Activated CD8-positive, alpha-beta memory T cell treated with anti-CD3 and anti-CD28 coated beads, Interleukin-2, amount 50 U/mL, for 24 hours (primary cell): ENCODE results near the gene SYT5.
"Not testable (repeated sequence)": the region's sequence is repeated elsewhere in the genome, so short reads cannot be mapped to it uniquely, and the experiment has no call there.

Experiments
- DNase-seq: peaks from one replicate; pipeline ENCODE4 v3.0.0-alpha.2; 2020; ENCODE audit errors: extremely low read depth

Gene SYT5

DNA sequence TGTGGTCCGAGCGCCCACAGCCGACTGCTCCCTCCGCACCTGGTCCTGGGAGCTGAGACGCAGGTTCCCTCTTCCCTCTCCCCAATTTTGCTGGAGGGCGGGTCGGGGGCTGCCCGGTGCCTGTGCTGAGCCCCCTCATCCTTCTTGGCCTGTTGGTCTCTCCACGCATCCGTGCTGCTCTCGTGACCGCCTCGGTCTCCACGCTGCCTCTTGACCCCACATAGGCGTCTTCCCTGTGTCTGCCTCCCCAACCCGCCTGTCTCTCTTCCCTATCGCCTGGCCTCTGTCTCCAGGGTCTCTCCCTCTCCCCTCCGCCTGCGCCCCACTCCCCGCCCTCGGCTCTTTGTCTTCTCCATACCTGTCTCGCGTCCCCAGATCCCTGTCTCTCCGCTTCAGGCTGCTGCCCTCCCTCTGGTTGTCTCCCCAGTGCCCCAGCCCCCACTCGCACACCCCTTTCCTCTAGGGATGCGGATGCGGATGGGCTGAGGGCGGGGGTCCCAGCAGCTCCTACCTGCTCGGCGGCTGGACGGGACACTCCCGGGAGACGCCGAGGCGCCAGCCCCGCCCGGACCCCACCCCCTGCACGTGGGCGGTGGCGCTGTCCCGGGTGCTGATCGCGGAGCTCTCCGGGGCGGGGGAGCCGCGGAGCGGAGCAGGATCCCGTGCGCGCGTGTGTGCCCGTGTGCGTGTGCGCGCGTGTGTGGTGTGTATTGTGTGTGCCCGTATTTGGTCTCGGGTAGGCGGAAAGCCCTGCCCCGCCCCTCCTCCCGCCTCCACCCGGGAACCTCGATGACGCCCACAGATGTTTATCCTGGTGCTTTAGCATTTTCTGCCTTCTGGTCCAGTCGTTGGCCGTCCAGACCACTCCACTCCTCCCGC lies at the start of gene SYT5:
SYT5 (minus strand) TSS at position 684 of the 879 bp plus-strand sequence. CDS start 1,248 bp downstream, outside the sequence.
- no peak for DNase-seq

DNA sequence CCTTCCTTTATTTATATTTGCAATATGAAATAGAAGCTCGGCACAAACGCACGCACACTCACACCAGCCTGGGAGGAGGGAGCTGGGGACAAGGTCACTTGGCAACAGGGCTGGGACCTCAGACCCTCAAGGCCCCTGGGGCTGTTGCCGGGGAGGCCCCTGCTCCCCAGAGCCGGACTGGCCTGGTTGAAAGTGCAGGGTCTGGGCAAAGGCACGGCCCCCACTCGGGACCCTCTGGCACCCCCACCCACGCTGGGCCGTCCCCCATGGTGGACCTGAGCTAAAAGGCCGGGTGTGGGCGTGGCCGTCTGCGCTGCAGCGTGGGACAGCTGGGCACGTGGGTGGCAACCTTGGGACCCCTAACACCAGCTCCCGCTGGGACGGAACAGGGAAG lies 49.7 kb upstream of the SYT5 start:
- DNase-seq, result no peak

DNA sequence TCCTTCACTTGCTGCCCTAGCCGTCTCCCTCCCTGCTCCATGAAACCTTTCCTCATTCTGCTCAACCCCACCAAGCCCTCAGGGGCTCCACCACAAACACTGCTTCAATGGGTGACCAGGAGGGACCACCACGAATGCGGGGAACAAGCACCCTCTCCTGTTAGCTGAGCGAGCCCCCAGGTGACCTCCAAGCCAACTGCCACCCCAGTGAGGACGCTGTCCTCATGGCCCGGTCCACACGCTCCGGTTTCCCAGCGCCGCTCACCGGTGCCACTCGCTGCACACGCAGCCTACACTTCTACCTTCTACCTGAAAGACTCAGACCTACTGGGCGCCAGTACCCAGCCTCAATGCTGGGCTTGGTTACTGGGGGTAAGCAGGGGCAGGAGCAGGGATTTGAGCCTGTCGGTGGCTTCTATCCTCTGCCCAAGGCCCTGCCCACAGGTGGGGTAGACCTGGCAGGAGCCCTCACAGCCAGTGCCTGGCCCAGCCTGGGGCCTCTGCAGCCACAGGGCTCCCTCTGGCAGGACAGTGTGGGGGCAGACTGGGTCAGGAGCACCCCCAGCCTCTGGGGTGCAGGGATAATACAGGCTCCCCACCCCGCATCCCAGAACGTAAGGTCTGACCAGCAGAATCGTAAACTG lies 49.2 kb upstream of the SYT5 start:
- no peak for DNase-seq

DNA sequence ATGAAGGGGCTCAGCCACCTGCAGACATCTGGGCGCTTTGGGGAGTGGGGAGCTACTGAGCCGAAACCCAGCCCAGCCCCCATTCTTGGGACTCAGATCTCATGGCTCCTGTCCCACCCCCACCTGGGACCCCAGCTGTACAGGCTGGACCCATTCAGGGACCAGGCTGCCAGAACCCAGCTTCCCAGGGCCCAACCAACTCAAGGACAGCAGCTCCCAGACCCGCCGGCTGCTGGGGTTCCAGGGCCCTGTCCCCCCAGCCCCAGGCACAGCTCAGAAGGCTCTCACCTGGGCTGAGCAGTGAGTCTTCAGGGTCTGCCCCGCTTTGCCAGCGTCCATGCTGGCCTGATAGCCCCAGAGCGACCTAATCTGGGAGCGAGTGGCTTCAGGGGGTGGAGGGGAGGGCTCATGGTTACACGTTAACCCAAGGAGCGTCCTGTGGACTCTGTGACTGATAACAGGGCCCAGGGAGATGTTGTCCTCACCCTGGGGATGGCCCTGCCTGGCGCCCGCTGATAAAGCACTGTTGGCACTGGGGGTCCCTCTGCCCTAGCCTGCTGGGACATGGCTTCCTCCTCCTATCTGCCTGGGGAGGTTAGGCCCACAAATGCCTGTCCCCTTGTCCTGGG lies 48.4 kb upstream of the SYT5 start, which contains the start of gene TMEM86B:
TMEM86B (minus strand) TSS at position 361 of the 629 bp plus-strand sequence; CDS start at position 339, 22 bp downstream.
- no peak for DNase-seq

DNA sequence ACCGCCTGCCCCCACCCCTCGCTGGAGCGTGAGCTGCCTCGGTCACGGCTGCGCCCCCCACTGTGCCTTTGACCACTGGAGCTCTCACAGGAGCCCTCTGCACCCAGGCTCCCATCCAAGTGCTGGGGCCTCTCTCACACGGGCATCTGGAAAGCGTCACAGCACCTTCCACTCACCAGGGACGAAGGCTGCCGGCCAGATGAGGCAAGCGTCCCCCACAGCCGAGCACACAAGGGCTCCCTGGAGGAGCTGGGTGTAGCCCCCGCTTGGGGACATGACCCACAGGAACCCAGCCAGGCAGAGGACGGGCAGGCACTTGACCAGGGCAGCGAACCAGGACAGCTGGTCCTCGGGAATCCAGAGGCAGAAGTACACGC lies 47.9 kb upstream of the SYT5 start:
- no peak for DNase-seq

DNA sequence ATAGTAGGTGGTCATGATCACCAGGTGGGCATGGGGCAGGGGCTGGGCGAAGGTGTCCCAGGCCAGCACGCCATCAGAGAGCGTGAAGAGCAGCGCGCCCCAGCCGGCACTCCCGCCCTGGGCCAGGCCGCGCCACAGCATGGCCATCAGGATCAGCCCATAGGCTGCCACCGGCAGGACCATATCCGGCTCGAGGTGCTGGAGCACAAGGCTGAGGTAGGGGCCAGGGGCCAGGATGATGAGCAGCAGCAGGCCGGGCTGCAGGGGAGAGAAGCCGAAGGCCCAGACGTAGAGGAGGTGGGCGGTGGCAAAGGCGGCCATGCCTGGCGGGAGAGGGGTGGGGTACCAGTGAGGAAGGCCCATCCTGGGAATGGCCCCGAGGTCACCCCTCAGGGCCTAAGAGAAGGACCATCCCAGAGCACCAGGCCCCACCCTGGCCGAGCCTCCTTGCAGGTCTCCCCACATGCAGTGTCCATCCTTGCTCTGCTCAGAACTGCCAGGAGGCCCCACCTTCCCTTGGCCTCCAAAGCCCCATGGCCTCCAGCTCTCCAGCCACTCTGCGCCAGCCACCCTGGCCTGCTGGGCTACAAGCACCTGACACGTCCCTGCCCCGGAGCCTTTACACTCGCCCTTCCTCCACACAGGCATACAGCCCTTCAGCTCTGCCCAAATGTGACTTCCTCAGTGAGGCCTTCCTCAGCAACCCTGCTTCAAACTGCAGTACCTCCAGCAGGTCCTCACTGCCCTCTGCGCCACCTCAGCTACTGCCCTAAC lies 47.3 kb upstream of the SYT5 start:
- no peak for DNase-seq

DNA sequence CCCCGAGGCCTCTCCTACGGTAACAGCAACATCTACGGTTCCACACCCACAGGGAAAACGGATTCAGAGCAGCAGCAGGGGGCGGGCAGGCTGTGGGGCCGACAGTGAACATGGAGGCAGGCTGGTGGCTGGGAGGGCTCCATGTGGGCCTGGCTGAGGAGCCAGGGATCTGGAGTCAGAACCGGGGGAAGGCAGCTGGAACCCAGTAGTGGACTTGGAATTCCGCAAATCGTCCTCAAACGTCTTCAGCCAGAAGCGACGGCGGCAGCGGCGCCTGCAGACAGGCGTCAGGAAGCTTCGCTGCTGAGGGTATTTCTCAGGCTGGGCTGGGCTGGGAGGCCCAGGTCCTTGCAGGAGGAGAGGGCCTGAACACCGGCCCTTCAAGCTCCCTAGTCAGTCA lies 46.7 kb upstream of the SYT5 start:
- DNase-seq, result no peak

DNA sequence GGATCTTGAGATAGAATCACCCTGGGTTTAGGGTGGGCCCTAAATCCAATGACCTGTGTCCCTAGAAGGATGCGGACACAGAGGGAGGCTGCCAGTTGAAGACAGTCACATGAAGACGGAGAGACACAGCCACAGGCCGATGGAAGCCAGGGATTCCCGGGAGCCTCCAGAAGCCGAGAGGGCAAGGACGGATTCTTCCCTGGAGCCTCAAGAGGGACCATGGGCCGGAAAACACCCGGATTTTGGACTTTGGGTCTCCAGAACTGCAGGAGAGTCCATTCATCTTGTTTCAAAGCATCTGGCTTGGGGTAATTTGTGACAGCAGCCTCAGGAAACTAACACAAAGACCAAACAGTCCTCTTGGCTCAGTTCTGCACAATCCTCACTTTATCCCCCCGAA lies 46.2 kb upstream of the SYT5 start:
- DNase-seq, result no peak

DNA sequence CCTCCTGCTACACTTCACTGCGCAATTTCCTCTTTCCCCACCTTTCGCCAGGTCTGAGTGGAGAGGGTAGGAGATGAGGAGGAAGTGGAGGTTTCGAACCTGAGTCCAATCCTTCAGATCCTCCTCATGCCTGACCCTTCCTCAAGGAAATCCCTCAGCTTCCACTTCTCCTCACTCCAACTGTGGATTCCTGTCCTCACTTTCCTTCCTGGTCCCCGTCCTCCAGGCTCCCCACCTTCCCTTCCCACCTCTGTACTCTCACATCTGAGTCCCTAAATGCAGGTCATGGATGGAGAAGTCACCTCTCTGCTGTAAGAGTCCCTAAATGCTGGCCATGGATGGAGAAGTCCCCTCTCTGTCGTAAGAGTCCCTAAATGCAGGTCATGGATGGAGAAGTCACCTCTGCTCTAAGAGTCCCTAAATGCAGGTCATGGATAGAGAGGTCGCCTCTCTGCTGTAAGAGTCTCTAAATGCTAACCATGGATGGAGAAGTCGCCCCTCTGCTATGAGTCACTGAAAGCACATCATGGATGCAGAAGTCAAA lies 45.4 kb upstream of the SYT5 start:
- DNase-seq, result no peak

DNA sequence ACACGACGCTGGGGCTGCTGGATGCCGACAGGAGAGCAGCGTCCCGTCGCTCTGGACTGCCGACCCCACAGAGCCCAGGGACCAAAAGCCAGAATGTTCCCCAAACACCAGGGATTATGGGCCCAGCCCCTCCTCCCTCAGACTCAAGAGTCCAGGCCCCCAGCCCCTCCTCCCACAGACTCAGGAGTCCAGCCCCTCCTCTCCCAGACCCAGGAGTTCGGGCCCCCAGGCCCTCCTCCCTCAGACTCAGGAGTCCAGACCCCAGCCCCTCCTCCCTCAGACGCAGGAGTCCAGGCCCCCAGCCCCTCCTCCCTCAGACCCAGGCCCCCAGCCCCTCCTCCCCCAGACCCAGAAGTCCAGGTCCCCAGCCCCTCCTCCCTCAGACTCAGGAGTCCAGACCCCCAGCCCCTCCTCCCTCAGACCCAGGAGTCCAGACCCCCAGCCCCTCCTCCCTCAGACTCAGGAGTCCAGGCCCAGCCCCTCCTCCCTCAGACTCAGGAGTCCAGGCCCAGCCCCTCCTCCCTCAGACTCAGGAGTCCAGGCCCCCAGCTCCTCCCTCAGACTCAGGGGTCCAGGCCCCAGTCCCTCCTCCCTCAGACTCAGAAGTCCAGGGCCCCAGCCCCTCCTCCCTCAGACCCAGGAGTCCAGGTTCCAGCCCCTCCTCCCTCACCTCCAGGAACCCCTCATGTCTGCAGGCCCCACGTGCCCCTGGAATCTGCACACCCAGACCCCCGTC lies 44.8 kb upstream of the SYT5 start:
- DNase-seq, result not testable (repeated sequence)

DNA sequence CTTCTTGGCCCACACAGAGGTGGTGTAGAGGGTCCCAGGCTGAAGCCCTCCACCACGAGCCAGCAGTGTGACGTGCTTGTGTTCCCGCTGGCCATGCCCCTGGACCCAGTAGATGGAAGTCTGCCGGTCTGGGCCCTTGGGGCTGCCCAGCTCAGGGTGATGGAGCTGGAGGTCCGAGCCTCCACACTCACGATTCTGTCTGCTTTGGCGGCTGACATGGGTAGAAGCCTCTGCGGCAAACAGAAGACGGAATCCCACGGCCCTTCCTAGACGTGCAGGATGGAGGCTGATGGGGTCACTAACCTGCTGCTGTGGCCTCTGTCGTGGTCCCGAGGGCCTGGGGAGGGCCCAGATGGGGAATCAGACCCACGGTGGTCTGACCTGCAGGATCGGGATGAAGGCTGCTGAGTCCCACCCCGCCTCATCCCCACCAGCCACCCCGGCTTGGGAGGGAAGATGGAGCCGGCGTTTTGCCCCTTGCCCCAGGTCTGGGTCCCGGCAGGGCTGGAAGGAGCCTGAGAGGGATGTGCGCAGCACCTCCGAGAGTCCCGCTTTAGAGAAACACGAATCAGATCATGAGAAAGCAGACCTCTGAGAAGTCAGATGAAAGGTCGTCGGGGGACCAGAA lies 44.1 kb upstream of the SYT5 start:
- no peak for DNase-seq

DNA sequence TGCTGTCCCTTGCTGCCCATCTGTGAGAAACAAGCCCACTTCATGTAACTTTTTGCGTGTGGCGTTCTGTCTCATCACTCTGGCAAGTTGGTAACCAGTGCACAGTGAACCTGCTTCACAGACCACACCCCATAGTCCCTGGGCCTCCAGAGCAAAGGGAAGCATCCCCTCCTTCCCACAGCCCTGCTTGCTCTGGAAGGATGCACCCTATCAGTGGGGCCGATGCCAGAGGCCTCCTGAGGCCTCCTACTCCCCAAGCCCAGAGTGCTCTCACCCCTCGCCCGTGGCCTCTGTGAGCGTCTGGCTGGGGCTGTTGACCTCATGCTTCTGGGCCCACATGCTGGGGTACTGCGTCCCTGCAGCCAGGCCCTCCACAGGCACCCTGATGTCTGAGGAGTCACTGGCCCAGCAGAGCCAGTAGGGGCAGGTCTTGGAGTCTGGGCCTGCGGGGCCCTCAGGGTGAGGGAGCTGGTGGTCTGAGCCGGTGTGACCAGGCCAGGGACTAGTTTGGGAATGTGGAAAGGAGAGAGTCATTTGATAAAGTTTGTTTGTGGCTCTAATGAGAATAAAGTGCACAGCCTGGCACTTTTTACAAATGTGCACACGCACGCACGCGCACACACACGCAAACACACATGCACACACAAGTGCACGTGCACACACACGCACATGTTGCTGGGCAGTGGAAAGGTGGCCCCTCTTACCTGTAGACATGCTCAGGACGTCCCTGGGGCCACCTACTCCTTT lies 43.4 kb upstream of the SYT5 start:
- no peak for DNase-seq

DNA sequence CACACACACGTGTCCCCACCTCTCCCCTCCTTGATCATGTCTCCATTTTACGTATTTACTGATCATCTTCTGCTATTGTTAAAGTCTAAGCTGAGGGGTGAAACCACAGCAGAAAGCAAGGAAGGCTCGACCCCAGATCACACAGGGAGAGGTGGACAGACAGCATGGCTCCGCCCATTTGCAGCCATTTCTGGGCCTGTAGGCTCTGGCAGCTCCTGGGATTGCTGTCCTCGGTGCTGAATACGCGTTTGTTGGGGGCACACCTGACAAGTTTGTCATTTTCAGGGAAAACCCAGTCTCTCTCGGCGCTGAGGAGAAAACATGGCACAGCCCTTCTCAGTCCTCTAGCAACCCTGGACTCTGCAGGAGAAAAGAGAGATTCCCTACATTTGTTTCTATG lies 40.4 kb upstream of the SYT5 start:
- no peak for DNase-seq

DNA sequence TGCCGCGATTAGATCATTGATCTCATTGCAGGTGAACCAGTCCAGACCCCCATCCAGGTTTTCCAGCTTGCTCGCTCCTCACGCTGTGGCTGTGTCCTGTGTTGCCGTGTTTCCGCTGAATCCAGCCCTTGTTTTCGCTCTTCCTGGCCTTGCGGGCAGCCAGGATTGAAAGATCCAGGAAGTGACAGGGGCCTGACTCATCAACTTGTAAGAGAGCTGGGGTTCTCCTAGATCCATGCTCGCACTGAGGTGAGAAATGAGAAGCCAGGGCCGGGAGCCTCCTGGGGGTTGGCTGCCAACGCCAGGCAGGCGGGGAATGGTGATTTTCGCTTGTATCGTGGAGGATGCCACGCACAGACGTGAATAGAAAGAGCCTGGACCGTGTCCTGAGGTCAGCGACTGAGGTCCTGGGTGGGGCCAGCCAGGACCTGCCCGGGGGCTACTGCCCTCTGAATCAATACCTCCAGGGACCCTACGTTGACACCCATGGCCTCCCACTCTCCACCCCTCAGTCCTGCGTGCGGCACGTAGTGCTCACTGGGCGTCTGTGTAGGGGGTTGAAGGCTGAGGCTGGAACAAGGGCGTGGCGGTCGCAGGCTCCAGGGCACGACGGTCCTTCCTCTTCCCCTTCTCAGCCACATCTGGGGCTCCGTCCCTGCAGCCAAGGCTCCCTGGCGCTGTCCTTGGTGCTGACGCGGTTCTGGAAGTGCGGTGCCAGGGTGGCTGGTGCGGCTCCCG lies 36.5 kb upstream of the SYT5 start:
- DNase-seq, result no peak

DNA sequence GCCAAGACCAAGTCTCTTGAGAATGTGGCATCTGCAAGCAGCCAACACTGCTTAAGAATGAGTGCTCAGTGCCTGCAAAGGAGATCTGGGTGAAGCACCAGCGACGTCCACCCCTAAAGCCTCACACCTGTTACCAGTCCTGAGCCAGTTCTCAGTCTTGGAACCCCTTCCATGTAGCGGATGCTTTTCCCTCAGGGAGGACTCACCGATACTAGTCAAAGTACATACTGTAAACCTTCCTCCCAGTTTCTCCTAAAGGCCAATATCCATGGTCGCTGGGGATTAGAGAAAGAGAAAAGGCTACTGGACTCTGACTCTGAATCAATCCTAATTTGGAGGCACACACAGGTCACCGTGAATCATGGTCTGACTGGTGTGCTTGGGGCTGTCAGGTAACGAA lies 33.5 kb upstream of the SYT5 start:
- no peak for DNase-seq

DNA sequence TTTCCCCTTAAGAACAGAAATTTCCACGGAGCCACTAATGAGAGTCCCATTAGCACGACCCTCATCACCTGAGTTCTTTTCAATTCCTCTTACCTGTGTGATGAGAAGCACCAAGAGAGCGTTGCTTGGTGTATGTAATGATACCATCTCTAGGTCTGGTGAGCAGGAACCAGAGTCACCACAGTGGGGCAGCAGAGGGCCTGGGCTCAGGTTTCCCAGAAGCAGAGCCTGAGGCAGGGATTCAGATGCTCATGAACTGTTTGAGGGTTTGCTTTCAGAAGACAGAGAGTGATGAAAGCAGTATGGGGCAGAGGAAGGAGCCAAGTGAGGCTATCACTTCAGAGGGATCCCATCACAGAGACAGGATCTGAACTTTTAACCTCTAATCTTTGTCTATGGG lies 32.4 kb upstream of the SYT5 start:
- no peak for DNase-seq

DNA sequence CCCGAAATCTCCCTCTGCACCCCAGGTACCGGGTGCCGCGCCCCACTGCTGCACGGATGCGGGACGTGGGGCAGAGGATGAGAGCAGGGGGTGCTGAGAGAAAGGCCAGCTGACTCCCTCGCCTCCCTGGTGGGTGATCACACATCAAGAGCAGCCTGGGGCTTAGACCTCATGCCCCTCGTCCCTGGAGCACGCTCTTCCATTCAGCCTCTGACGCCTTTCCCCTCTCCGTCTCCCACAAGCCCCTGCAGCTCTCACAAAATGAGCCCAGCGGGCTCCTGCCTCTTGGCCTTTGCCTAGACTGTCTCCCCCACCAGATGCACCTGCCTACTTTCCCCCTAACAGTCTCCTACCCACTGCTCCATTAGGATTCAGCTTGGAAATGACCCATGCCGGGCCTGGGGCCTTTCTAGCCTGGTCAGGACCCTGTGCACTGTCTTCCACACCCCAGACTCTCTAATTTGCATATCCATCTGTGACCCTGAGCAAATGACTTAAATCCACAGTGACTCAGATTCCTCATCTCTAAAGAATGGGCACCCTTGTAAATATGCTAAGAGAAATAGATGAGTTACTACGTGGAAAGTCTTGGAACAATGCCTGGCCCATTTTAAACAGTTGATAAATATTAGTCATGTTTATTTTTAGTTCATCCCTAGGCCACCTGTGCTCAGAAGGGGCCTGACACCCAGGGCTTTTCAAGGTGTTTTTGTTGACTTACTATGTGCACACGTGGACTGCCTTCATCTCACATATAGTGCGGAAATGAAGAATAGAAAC lies 29.8 kb upstream of the SYT5 start:
- no peak for DNase-seq
